WTC11 (cell line): ENCODE results near the gene ESYT3.

ENCODE experiments used
- AR ChIP-seq: fragments of 250-450 bp; sonication (Bioruptor Pico); IDR thresholded peaks from 2 replicates; pipeline ENCODE4 v1.9.0; 2021; ENCODE audit warnings: mild to moderate bottlenecking
- ARID4B ChIP-seq: sonication (generic); formaldehyde crosslinking; IDR thresholded peaks from 2 replicates; pipeline ENCODE4 v1.8.0; 2023; ENCODE audit warnings: missing genetic modification reagents, mild to moderate bottlenecking, borderline replicate concordance
- CTCF ChIP-seq: fragments of 200-600 bp; IDR thresholded peaks from 2 replicates; pipeline ENCODE4 v1.8.0; 2022; ENCODE audit warnings: antibody characterized with exemption
- E2F1 ChIP-seq: sonication (generic); formaldehyde crosslinking; IDR thresholded peaks from 2 replicates; pipeline ENCODE4 v1.8.0; 2022; ENCODE audit warnings: mild to moderate bottlenecking, missing genetic modification reagents
- E2F5 ChIP-seq: sonication (generic); formaldehyde crosslinking; IDR thresholded peaks from 2 replicates; pipeline ENCODE4 v1.8.1; 2022; ENCODE audit warnings: mild to moderate bottlenecking, moderate library complexity, missing genetic modification reagents
- ESRRA ChIP-seq: sonication (generic); formaldehyde crosslinking; IDR thresholded peaks from 2 replicates; pipeline ENCODE4 v1.8.1; 2022; ENCODE audit warnings: mild to moderate bottlenecking, missing genetic modification reagents, borderline replicate concordance
- ETV6 ChIP-seq: sonication (generic); formaldehyde crosslinking; IDR thresholded peaks from 2 replicates; pipeline ENCODE4 v1.8.1; 2022; ENCODE audit warnings: mild to moderate bottlenecking, missing genetic modification reagents
- FOXJ3 ChIP-seq: sonication (generic); formaldehyde crosslinking; IDR thresholded peaks from 2 replicates; pipeline ENCODE4 v1.9.0; 2021; ENCODE audit warnings: missing genetic modification reagents, mild to moderate bottlenecking, borderline replicate concordance
- IRF2 ChIP-seq: sonication (generic); formaldehyde crosslinking; IDR thresholded peaks from 2 replicates; pipeline ENCODE4 v1.8.0; 2022; ENCODE audit warnings: low read depth, missing genetic modification reagents, borderline replicate concordance
- STAT6 ChIP-seq: sonication (generic); formaldehyde crosslinking; conservative IDR thresholded peaks from 2 replicates; pipeline ENCODE4 v1.8.1; 2023; ENCODE audit warnings: mild to moderate bottlenecking, low read depth, missing genetic modification reagents, moderate library complexity
- TEAD4 ChIP-seq: sonication (generic); formaldehyde crosslinking; IDR thresholded peaks from 2 replicates; pipeline ENCODE4 v1.8.0; 2022; ENCODE audit warnings: mild to moderate bottlenecking, missing genetic modification reagents
- USF2 ChIP-seq: sonication (generic); formaldehyde crosslinking; IDR thresholded peaks from 2 replicates; pipeline ENCODE4 v1.8.1; 2023; ENCODE audit warnings: mild to moderate bottlenecking, missing genetic modification reagents, moderate library complexity
- ZBTB21 ChIP-seq: sonication (generic); formaldehyde crosslinking; IDR thresholded peaks from 2 replicates; pipeline ENCODE4 v1.8.1; 2023; ENCODE audit warnings: mild to moderate bottlenecking, missing genetic modification reagents, borderline replicate concordance
- ZNF423 ChIP-seq: fragments of 250-450 bp; sonication (Bioruptor Pico); IDR thresholded peaks from 2 replicates; pipeline ENCODE4 v2.1.2; 2022; ENCODE audit warnings: mild to moderate bottlenecking, moderate library complexity

GRCh38 chr3:138464491-138464860 lies 30.1 kb downstream of the ESYT3 start:
- TF ChIP-seq CTCF (no peak), ESRRA (CRISPR knock-in tag) (no peak), IRF2 (no peak), ARID4B (CRISPR knock-in tag) (no peak), ETV6 (no peak), E2F1 (CRISPR knock-in tag) (no peak), USF2 (CRISPR knock-in tag) (no peak), ZBTB21 (CRISPR knock-in tag) (no peak), STAT6 (CRISPR knock-in tag) (no peak), FOXJ3 (no peak), TEAD4 (CRISPR knock-in tag) (no peak), E2F5 (CRISPR knock-in tag) (no peak), ZNF423 (CRISPR knock-in tag) (no peak), AR (CRISPR knock-in tag) (no peak)
